ENCODE results near the gene PRR13.

DNA sequence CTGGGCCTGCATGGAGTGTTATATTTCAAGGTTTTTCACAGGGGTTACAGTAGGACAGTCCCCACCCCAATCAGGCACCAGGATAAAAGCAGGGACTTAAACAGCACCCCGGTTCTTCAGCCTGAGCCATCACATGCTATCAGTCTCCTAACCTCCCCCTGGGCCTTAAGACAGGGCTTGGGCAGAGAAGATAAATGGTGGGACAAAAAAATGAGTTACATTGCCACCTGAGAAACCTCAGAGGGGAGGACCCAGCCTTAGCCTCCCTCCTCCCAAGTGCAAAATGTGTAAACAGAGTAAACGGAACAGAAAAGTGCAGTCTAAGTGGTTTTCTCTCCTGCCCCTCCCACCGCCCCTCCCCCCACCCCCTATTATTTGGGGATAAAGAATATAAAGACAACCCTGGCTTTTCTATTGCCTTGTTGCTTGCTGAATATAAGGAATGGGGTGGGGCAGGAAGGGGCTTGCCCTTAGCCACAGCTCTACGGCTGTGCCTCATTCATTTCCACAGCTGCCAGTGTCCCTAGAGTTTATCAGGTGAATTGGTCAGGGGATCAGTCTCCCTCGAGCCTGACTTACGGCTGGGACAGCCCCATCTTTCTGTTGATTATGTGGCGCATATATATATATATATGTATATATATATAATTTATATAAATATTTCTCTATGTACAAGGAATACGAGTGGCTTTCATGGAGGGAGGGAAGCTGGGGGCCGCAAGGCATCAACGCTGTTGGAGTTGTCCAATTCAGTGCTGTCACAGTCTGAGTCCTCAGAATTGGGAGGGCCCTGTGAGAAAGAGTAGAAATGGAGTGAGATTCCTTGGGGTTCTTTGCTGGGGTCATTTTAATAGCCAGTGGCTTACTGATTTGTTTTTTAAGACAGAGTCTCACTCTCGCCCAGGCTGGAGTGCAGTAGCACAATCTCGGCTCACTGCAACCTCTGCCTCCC, 39.2 kb downstream of the PRR13 start:
- TF ChIP-seq, protein P1, sequence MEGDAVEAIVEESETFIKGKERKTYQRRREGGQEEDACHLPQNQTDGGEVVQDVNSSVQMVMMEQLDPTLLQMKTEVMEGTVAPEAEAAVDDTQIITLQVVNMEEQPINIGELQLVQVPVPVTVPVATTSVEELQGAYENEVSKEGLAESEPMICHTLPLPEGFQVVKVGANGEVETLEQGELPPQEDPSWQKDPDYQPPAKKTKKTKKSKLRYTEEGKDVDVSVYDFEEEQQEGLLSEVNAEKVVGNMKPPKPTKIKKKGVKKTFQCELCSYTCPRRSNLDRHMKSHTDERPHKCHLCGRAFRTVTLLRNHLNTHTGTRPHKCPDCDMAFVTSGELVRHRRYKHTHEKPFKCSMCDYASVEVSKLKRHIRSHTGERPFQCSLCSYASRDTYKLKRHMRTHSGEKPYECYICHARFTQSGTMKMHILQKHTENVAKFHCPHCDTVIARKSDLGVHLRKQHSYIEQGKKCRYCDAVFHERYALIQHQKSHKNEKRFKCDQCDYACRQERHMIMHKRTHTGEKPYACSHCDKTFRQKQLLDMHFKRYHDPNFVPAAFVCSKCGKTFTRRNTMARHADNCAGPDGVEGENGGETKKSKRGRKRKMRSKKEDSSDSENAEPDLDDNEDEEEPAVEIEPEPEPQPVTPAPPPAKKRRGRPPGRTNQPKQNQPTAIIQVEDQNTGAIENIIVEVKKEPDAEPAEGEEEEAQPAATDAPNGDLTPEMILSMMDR (IDR thresholded peaks at IDR 0.05; ENCODE audit: poor library complexity, severe bottlenecking) = no peak
- no peak for TF ChIP-seq EZH2 (IDR thresholded peaks at IDR 0.05; ENCODE audit: borderline replicate concordance, insufficient read depth, low read length, poor library complexity, severe bottlenecking)
- TF ChIP-seq POLR2AphosphoS5 (IDR thresholded peaks at IDR 0.05) = no peak
- no peak for TF ChIP-seq RAD21 (conservative IDR thresholded peaks at IDR 0.05)
- TF ChIP-seq, protein P2, sequence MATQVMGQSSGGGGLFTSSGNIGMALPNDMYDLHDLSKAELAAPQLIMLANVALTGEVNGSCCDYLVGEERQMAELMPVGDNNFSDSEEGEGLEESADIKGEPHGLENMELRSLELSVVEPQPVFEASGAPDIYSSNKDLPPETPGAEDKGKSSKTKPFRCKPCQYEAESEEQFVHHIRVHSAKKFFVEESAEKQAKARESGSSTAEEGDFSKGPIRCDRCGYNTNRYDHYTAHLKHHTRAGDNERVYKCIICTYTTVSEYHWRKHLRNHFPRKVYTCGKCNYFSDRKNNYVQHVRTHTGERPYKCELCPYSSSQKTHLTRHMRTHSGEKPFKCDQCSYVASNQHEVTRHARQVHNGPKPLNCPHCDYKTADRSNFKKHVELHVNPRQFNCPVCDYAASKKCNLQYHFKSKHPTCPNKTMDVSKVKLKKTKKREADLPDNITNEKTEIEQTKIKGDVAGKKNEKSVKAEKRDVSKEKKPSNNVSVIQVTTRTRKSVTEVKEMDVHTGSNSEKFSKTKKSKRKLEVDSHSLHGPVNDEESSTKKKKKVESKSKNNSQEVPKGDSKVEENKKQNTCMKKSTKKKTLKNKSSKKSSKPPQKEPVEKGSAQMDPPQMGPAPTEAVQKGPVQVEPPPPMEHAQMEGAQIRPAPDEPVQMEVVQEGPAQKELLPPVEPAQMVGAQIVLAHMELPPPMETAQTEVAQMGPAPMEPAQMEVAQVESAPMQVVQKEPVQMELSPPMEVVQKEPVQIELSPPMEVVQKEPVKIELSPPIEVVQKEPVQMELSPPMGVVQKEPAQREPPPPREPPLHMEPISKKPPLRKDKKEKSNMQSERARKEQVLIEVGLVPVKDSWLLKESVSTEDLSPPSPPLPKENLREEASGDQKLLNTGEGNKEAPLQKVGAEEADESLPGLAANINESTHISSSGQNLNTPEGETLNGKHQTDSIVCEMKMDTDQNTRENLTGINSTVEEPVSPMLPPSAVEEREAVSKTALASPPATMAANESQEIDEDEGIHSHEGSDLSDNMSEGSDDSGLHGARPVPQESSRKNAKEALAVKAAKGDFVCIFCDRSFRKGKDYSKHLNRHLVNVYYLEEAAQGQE (IDR thresholded peaks at IDR 0.05; ENCODE audit: borderline replicate concordance) = no peak
- TF ChIP-seq EP300 (conservative IDR thresholded peaks at IDR 0.05; ENCODE audit: poor library complexity, severe bottlenecking) = no peak
- TF ChIP-seq MXI1 (conservative IDR thresholded peaks at IDR 0.05; ENCODE audit: poor library complexity, severe bottlenecking) = no peak
- TF ChIP-seq TAF1 (IDR thresholded peaks at IDR 0.05; ENCODE audit: low read depth) = no peak

All from neural cell (in vitro differentiated cells).